HL-60/S4 treated with phorbol 12-myristate 13-acetate at 8.2 ng/mL for 4 days and 3 days (cell line): Measurements from ENCODE around the gene PBX4.
"Not testable (repeated sequence)": the region's sequence is repeated elsewhere in the genome, so short reads cannot be mapped to it uniquely, and the experiment has no call there.

Source experiments
- in situ Hi-C: fragments of 300-500 bp; cut with MboI; formaldehyde crosslinking; loops from 2 replicates; pipeline ENCODE4 v1.15.0; 2022; ENCODE audit warnings: low sequenced_read_pairs

Gene PBX4, protein sequence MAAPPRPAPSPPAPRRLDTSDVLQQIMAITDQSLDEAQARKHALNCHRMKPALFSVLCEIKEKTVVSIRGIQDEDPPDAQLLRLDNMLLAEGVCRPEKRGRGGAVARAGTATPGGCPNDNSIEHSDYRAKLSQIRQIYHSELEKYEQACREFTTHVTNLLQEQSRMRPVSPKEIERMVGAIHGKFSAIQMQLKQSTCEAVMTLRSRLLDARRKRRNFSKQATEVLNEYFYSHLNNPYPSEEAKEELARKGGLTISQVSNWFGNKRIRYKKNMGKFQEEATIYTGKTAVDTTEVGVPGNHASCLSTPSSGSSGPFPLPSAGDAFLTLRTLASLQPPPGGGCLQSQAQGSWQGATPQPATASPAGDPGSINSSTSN

DNA sequence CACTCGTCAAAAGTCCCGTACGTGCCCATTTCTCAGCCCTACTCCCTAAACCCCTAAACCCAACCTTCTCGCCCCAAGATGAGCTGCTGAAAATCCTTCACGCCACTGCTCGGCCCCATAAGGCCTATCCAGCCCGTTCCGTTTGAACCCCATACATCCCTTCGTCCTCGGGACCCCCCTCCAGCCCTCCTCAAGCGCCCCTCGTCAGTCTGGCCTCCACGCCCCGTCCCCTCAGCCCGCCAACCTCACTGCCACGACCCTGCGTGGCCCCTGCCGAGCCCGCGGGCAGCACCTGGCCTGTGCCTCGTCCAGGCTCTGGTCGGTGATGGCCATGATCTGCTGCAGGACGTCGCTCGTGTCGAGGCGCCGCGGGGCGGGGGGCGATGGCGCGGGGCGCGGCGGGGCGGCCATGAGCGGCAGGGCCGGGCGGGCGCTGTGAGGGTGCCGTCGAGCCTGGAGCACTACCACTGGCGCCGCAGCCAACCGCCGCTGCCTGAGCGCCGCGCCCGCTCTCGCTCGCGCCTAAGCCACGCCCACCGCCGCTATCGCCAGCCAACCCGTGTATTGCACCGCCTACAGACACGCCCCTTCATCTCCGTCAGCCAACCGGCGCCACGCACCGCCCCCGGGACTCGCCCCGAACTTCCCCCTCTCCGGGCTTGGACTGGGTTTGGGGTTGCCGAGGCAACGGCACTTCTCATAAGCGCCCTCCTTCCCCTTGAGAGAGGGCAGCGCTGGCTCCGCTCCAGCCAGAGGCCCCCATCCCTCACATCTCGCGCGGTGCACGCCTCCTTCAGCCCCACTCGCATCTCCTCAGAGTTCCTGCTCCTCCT is at the start of gene PBX4:
TSS of gene PBX4 (minus strand) at position 469 of the 833 bp plus-strand sequence. CDS start at position 411, 58 bp downstream.
- in situ Hi-C loops, result no loop called here

GRCh38 chr19:19665420-19665948 is 47.0 kb upstream of the PBX4 start:
- in situ Hi-C loops, result not testable (repeated sequence)

GRCh38 chr19:19663256-19664120 is 45.0 kb upstream of the PBX4 start, which contains the start of gene ATP13A1:
ATP13A1 (minus strand) TSS chr19:19663676; CDS start chr19:19663666, 10 bp downstream.
- in situ Hi-C loops, result no loop called here

GRCh38 chr19:19662871-19663255 is 44.4 kb upstream of the PBX4 start:
- in situ Hi-C loops, result no loop called here

- in situ Hi-C loops, result no loop called here
Measured at GRCh38 chr19:19662344-19662743, 43.9 kb upstream of the PBX4 start.

GRCh38 chr19:19661675-19662251 is 43.3 kb upstream of the PBX4 start:
- in situ Hi-C loops, result no loop called here

- in situ Hi-C loops, result no loop called here
Measured at GRCh38 chr19:19661141-19661674, 42.7 kb upstream of the PBX4 start.

- in situ Hi-C loops, result no loop called here
Measured at GRCh38 chr19:19659646-19660245, 41.3 kb upstream of the PBX4 start.

DNA sequence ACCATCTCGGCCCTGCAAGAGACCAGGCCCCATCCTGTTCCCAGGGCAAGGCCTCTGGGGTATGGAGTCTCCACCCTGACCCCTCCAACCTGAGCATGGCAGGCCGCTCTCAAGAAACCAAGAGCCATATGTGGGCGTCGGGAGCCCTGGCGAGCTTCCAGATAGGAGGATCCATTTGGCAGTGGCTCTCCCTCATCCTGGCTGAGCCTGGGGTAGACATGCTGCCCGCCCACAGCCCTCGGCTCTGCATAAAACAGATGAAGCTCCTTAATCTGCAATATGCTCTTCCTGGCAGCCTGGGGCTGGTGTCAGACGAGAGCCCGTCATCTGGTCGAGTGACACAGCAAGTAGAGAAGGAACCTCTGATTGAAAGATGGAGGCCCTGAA is 38.9 kb upstream of the PBX4 start:
- in situ Hi-C loops, result no loop called here

DNA sequence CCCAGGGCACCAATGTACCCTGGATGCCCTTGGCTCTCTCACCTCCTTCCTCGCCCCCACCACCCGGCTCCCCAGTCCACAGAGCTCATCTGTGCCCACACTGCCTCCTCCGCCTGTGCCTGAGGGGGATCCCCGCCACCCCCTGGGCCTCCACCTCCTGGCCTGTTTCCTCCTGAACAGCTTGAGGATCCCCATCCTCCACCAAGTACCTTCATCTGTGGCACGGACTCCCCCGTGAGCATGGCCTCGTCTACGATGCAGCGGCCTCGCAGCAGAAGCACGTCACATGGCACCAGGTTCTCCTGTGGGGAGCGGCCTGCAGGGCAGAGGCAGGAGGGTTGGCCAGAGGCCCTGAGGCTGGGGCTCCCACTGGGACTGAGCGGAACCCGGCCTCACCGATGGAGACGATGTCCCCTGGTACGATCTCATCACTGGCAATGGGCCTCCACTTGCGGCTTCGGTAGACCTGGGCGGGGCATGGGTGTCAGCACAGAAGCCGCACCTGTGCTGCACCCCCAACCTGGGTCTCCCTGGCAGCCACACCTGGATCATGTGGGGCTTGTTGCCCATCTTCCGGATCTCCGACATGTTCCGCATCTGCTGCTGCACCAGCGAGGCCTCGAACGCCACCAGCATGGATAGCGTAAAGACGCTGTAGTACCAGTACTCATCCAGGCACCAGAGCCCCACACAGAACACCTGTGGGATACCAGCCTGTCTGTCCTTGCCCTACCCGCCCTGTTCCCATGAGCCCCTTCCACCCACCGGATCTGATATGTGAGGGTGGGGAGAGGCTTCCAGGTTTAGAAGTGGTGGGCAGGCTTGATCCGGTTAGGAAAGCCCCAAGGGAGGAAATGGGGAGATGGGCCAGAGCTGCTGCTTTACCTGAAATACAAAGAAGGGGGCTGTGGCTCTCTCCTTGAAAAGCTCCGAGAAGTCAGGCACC is 38.2 kb upstream of the PBX4 start:
- in situ Hi-C loops, result no loop called here

GRCh38 chr19:19655641-19656343 is 37.3 kb upstream of the PBX4 start:
- in situ Hi-C loops, result no loop called here

GRCh38 chr19:19655051-19655594 is 36.6 kb upstream of the PBX4 start:
- in situ Hi-C loops, result no loop called here

- in situ Hi-C loops, result no loop called here
Measured at GRCh38 chr19:19654441-19654840, 36.0 kb upstream of the PBX4 start.

- in situ Hi-C loops, result no loop called here
Measured at GRCh38 chr19:19653597-19654147, 35.2 kb upstream of the PBX4 start.

DNA sequence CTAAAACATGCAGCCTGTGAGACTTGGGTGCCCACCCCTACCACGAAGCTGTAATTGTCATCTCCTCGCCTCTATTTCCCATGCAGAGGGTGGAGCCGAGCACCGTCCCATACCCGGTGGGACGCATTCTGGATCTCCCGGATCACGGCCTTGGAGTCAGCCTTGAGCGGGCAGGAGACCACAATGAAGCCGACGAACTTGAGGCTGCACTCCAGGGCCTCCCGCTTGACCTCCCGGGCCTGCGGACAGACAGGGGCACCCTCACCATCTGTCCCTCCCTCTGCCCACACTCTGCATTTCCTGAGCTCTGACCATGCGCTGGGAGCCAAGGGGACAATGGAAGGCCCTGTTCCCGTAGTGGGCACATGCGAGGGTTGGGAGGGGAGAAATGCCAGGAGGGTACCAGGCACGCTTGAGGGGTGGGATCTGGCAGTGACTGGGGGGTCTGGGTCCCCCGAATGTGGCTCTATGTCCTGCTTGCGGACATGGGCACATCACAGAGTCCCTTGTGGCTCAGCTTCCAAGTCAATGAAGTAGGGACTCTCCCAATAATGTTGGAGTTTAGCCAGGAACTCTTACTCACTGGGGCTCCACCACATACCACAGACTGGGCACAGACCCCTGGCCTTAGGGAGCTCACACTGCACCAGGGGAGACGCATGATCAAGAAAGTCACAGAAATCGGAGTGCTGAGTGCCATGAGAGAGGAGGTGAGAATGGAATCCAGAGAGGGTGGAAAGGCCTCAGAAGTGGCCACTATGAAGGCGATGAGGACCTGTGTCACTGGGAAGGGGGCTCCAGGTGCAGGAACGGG is 34.2 kb upstream of the PBX4 start:
- in situ Hi-C loops, result no loop called here

DNA sequence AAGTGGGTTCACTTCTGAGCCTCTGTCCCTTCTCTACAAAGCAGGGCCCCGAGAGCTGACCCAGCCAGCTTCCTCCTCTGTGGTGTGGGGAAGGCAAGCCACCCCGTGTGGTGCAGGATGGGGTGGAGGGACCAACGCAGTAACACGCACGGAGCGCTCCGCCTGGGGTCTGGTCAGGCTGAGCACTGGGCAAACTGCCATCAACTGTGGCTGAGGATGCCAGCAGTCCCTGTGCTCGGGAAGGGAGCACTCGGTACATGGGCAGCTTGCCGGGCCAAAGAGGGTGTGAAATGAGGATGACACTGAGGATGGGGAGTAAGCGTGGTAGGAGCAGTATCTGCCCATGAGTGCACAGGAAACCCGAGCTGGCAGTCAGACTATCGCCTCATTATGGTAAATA is 32.6 kb upstream of the PBX4 start:
- in situ Hi-C loops, result no loop called here

- in situ Hi-C loops, result no loop called here
Measured at GRCh38 chr19:19650331-19650730, 31.8 kb upstream of the PBX4 start.
